Measurements from ENCODE around the gene CCL26. TPM values are rescaled to one million over a fixed set of nuclear protein-coding genes. Genes with fewer than 3 reads are reported as not detected.

CCL26 gene
- total and polyA plus RNA-seq, 2 donors (not counting 3 experiments of a cell fraction or from before 2014, with no cell fraction given) = not detected

DNA sequence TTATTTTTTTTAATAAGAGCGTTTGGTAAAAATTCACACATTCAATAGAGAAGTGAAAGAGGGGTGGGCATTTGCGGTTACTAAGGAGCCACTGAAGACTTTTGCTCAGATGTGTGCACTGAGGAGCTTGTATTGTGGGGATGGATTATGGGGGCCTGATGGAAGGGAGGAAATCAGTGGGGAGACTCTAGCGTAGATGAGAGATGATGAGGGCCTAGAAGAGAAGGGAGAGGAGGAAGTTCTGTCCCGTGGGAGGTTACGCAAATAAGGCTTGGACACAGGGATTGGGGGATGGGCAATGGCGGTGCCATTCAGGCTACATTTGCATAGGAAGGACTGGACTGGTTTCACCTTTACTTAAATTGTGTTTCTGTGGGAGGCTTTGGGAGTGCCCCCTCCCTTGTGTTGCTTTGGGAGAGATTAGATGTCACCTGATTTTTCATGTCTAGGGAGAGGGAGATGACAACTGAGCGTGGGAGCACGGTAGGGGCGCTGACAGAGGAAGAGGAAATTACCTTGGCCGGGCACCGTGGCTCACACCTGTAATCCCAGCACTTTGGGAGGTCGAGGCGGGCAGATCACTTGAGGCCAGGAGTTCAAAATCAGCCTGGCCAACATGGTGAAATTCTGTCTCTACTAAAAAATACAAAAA is 31.0 kb downstream of the CCL26 start:
- Histone ChIP-seq H3K9ac (replicated peaks; ENCODE audit: extremely low read depth, insufficient read depth, low read length) (no peak overlapping the region), H3K4me1 (ENCODE audit: control insufficient read depth, extremely low read depth, insufficient read depth, low read length) (peaks cover 6% of the 10 kb centered on the region), H3K79me2 (ENCODE audit: control insufficient read depth, insufficient read depth, low read length) (no peaks in the 10 kb centered on the region), H3K4me2 (ENCODE audit: insufficient read depth, low read length) (no peak overlapping the region), H3K9me3 (replicated peaks; ENCODE audit: control insufficient read depth, insufficient read depth, low read length) (no peaks in the 10 kb centered on the region), H3K27me3 (ENCODE audit: control insufficient read depth in 2 of 2, insufficient read depth in 2 of 2, low read length in 2 of 2) (no peaks in the 10 kb centered on the region), H3K36me3 (ENCODE audit: control insufficient read depth in 2 of 2, extremely low read depth in 1 of 2, insufficient read depth in 2 of 2, low read length in 2 of 2) (no peaks in the 10 kb centered on the region), H4K20me1 (replicated peaks; ENCODE audit: control insufficient read depth, extremely low read depth, insufficient read depth, low read length) (no peaks in the 10 kb centered on the region), H3K27ac (ENCODE audit: insufficient read depth, low read depth, low read length) (no peak overlapping the region), H2AFZ (ENCODE audit: low read depth, low read length) (no peak overlapping the region), H3K4me3 (replicated peaks in 1 of 3; ENCODE audit: insufficient read depth in 1 of 3, low read depth in 1 of 3, low read length in 3 of 3) (no peak overlapping the region), H3K9me1 (replicated peaks; ENCODE audit: control insufficient read depth, extremely low read depth, insufficient read depth, low read length) (no peaks in the 10 kb centered on the region)
- FAIRE-seq (no peak), DNase-seq (ENCODE audit: low read depth, low spot score) (no peak)
- intact Hi-C loops (cut with micrococcal nuclease) = no loop called here
- TF ChIP-seq POLR2AphosphoS5 (IDR thresholded peaks at IDR 0.05; ENCODE audit: insufficient read depth, low read depth, low read length) (no peak), POLR2A (IDR thresholded peaks at IDR 0.05; ENCODE audit: low read depth, low read length) (no peak)
- TF ChIP-seq, protein P1, sequence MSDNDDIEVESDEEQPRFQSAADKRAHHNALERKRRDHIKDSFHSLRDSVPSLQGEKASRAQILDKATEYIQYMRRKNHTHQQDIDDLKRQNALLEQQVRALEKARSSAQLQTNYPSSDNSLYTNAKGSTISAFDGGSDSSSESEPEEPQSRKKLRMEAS (IDR thresholded peaks at IDR 0.05; ENCODE audit: insufficient read depth, insufficient read length) = no peak
- dilution Hi-C loops (cut with MboI; ENCODE audit: extremely low pct_ligation_motif_present, low sequenced_read_pairs) = no loop called here
- ChIA-PET CTCF (interaction anchor here (1.4 to 2.6 kb wide), 2 partner anchors 10 to 16 kb away, joined by 3 to 12 read pairs; no protein-coding TSS in a partner anchor), POLR2A (no interaction called here)
- BruUV-seq (replicated peaks) = no TSS peak

DNA sequence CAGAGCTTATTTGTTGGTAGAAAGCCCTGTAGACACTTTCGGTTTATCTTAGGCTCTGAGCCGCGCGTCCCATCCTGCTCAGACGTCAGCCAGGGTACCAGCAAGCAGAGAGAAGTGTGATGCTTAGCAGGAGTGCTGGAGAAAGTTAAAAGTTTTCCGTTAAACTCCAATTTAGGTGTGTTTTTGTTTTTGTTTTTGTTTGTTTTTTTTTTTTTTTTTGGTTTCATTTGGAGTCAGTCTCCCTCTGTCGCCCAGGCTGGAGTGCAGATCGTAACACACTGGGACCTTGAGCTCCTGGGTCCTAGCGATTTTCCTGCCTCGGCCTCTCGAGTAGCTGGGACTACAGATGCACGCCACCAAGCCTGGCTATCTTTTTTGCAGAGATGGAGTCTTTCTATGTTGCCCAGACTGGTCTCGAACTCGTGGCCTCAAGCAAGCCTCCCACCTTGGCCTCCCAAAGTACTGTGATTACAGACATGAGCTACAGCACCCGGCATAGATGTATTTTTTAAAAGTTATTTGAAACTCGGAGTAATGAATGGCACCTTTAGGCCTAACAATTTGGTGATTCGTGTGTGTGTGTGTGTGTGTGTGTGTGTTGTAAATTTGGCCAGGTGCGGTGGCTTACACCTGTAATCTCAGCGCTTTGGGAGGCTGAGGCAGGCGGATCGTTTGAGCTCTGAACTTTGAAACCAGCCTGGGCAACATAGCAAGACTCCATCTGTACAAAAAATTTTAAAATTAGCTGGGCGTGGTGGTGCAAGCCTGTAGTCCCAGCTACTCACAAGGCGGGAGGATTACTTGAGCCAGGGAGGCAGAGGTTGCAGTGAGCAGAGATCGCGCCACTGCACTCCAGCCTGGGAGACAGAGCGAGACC is 32.0 kb downstream of the CCL26 start:
- intact Hi-C loops (cut with micrococcal nuclease) (loop anchor here (1.0 to 2.0 kb wide), 4 partner anchors 69 to 175 kb away; no protein-coding TSS in a partner anchor), dilution Hi-C loops (cut with MboI; ENCODE audit: extremely low pct_ligation_motif_present, low sequenced_read_pairs) (no loop called here)
- H3K9me3 ChIP-seq (replicated peaks; ENCODE audit: control insufficient read depth, insufficient read depth, low read length) = no peaks in the 10 kb centered on the region
- H3K9ac ChIP-seq (replicated peaks; ENCODE audit: extremely low read depth, insufficient read depth, low read length) = peak overlapping the region; percentile 74
- H3K4me2 ChIP-seq (ENCODE audit: insufficient read depth, low read length) = peak overlapping the region; percentile 97
- H2AFZ ChIP-seq (ENCODE audit: low read depth, low read length) = peak overlapping the region; percentile 99
- H3K79me2 ChIP-seq (ENCODE audit: control insufficient read depth, insufficient read depth, low read length) = no peaks in the 10 kb centered on the region
- FAIRE-seq (no peak), DNase-seq (ENCODE audit: low read depth, low spot score) (no peak)
- H3K27ac ChIP-seq (ENCODE audit: insufficient read depth, low read depth, low read length) = peak overlapping the region; percentile 55
- TF ChIP-seq, protein P1 (IDR thresholded peaks at IDR 0.05; ENCODE audit: insufficient read depth, insufficient read length) = no peak
- no peak for TF ChIP-seq JUN (IDR thresholded peaks at IDR 0.05; ENCODE audit: borderline replicate concordance, insufficient read depth, insufficient read length, low read depth)
- no TSS peak for BruUV-seq (replicated peaks)
- POLR2A ChIA-PET = interaction anchor here (0.6 to 1.2 kb wide), 4 partner anchors 11 to 212 kb away, joined by 3 to 5 read pairs (median 4); no protein-coding TSS in a partner anchor
- no peaks in the 10 kb centered on the region for H3K27me3 ChIP-seq (ENCODE audit: control insufficient read depth in 2 of 2, insufficient read depth in 2 of 2, low read length in 2 of 2)
- peak overlapping the region; percentile 54 to 99 (median 91) for H3K4me3 ChIP-seq (replicated peaks in 1 of 3; ENCODE audit: insufficient read depth in 1 of 3, low read depth in 1 of 3, low read length in 3 of 3)
- H3K4me1 ChIP-seq (ENCODE audit: control insufficient read depth, extremely low read depth, insufficient read depth, low read length) = peaks cover 6% of the 10 kb centered on the region
- CTCF ChIA-PET = interaction anchor here (0.5 to 2.6 kb wide), 8 partner anchors 9 to 280 kb away, joined by 3 to 12 read pairs (median 3); no protein-coding TSS in a partner anchor
- H4K20me1 ChIP-seq (replicated peaks; ENCODE audit: control insufficient read depth, extremely low read depth, insufficient read depth, low read length) = no peaks in the 10 kb centered on the region
- no peaks in the 10 kb centered on the region for H3K9me1 ChIP-seq (replicated peaks; ENCODE audit: control insufficient read depth, extremely low read depth, insufficient read depth, low read length)
- H3K36me3 ChIP-seq (ENCODE audit: control insufficient read depth in 2 of 2, extremely low read depth in 1 of 2, insufficient read depth in 2 of 2, low read length in 2 of 2) = no peaks in the 10 kb centered on the region

Measured in endothelial cell of umbilical vein (primary cell).